Progenitor cell of endocrine pancreas (in vitro differentiated cells): ENCODE measurements around the gene CAD. TPM values are rescaled to one million over a fixed set of nuclear protein-coding genes. Genes with fewer than 3 reads are reported as not detected.
A peak's percentile ranks its signal among the peaks of the same experiment; 100 is the strongest.

Experiments used
- DNase-seq: peaks from one replicate; pipeline ENCODE4 v3.0.0; 2021; ENCODE audit warnings: low spot score; ENCODE audit not compliant: unreplicated experiment
- H3K27ac Mint-ChIP-seq: 2 replicates; pipeline ENCODE4 v1.8.0; 2021; ENCODE audit warnings: mild to moderate bottlenecking, moderate library complexity, mixed read lengths
- H3K27me3 Mint-ChIP-seq: 2 replicates; pipeline ENCODE4 v1.8.0; 2021; ENCODE audit warnings: mixed read lengths
- H3K36me3 Mint-ChIP-seq: 2 replicates; pipeline ENCODE4 v1.8.0; 2022; ENCODE audit warnings: mixed read lengths; ENCODE audit not compliant: insufficient read depth
- H3K4me1 Mint-ChIP-seq: 2 replicates; pipeline ENCODE4 v1.8.0; 2021; ENCODE audit warnings: low read depth, mixed read lengths
- H3K4me3 Mint-ChIP-seq: 2 replicates; pipeline ENCODE4 v1.8.0; 2021; ENCODE audit warnings: low read depth, mild to moderate bottlenecking, moderate library complexity, mixed read lengths
- H3K9me3 Mint-ChIP-seq: 2 replicates; pipeline ENCODE4 v1.8.0; 2021; ENCODE audit warnings: low read depth, mixed read lengths
- CTCF ChIP-seq: fragments of 200-600 bp; sonication (generic); IDR thresholded peaks from one replicate; pipeline ENCODE4 v1.5.0; 2021; ENCODE audit warnings: antibody characterized with exemption, mild to moderate bottlenecking; ENCODE audit not compliant: unreplicated experiment
- total RNA-seq: library from RNA; stranded (reverse); gene quantifications from 2 replicates; pipeline ENCODE4 v1.2.1, GENCODE V29; 2021

The CAD gene
- total RNA-seq, 1 donor from 2014 or later, result 59.7 TPM

GRCh38 chr2:27278010-27278409 is 60.8 kb downstream of the CAD start:
- Mint-ChIP-seq H3K9me3 (no peaks in the 10 kb centered on the region), H3K27me3 (peaks cover 47% of the 10 kb centered on the region), H3K36me3 (no peaks in the 10 kb centered on the region), H3K4me1 (peaks cover 7% of the 10 kb centered on the region), H3K4me3 (no peak overlapping the region), H3K27ac (no peak overlapping the region)
- no peak for TF ChIP-seq CTCF
- DNase-seq, result no peak

DNA sequence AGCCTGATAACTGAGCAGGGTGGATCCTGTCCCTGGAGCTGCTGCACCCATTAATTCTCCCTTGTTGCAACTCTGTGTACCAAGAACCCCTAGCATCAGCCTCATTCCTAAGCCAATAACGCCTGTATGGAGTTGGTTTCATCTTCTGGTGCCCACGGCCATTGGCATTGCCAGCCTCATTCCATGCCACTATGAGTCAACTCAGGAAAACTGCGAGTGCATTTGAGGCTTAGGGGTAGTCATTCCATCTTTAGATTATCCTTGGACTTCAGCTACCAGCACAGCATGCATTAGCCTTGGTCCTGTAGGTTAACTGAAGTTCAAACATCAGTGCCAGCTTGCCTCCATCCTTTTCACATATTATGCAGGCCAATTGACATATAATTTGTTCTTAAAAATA is 63.7 kb downstream of the CAD start:
- Mint-ChIP-seq H3K27ac (no peak overlapping the region), H3K4me3 (no peak overlapping the region), H3K4me1 (peaks cover 10% of the 10 kb centered on the region), H3K27me3 (peaks cover 39% of the 10 kb centered on the region), H3K9me3 (no peaks in the 10 kb centered on the region), H3K36me3 (no peaks in the 10 kb centered on the region)
- DNase-seq, result no peak
- TF ChIP-seq CTCF, result no peak

GRCh38 chr2:27281442-27281841 is 64.3 kb downstream of the CAD start:
- H3K4me3 Mint-ChIP-seq, result no peak overlapping the region
- H3K27ac Mint-ChIP-seq, result no peak overlapping the region
- DNase-seq, result no peak
- H3K4me1 Mint-ChIP-seq, result peaks cover 10% of the 10 kb centered on the region
- H3K27me3 Mint-ChIP-seq, result peaks cover 41% of the 10 kb centered on the region
- no peaks in the 10 kb centered on the region for H3K36me3 Mint-ChIP-seq
- H3K9me3 Mint-ChIP-seq, result no peaks in the 10 kb centered on the region
- no peak for TF ChIP-seq CTCF

DNA sequence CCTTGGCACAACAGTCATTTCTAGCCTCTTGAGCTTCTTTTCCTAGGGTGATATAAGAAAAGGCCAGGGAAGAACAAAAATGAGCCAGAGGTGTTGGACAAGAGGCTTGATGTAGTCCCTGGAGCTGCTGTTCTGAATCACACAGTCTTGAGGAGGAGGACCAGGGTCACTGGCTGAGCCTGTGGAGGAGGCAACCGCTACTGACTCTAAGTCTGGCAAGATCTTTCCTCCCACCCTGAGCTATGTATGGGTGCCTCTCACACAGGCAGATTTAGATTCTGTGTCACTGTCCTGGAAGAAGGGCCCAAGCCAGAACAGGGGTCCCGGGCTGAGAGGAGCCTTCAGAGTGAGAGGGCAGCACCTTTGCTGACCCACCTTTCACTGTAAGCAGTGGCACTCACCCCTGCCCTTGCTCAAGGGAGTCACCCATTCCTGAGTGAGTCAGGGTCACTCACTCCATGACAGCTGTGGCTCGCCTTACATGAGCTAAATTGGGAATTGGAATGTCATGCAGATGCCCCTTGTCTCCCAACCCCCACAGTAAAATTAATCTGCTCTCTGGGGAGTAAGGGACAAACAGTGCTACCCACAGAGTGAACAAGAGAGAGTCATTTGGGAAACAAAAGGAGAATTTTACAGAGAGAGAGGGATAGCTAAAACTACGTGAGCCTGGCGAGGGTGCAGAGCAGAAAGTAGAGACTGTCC is 64.8 kb downstream of the CAD start, which contains the start of gene TRIM54:
Gene TRIM54 (plus strand): TSS at position 575 of the 705 bp plus-strand sequence. CDS start 303 bp downstream, outside the sequence.
- TF ChIP-seq CTCF, result no peak
- no peaks in the 10 kb centered on the region for H3K36me3 Mint-ChIP-seq
- no peaks in the 10 kb centered on the region for H3K9me3 Mint-ChIP-seq
- DNase-seq, result no peak
- H3K27me3 Mint-ChIP-seq, result peaks cover 45% of the 10 kb centered on the region
- peak within 1 kb of the TSS; percentile 25 for H3K27ac Mint-ChIP-seq
- no peak within 1 kb of the TSS for H3K4me3 Mint-ChIP-seq
- peaks cover 10% of the 10 kb centered on the region for H3K4me1 Mint-ChIP-seq

- Mint-ChIP-seq H3K27me3 (peaks cover 41% of the 10 kb centered on the region), H3K4me3 (no peak overlapping the region), H3K4me1 (peaks cover 10% of the 10 kb centered on the region), H3K27ac (peak overlapping the region; percentile 25), H3K36me3 (no peaks in the 10 kb centered on the region), H3K9me3 (no peaks in the 10 kb centered on the region)
- DNase-seq, result no peak
- no peak for TF ChIP-seq CTCF
These were observed 65.7 kb downstream of the CAD start for GRCh38 chr2:27282892-27283291.
